ENCODE measurements around the gene SCFD2.
A peak's percentile ranks its signal among the peaks of the same experiment; 100 is the strongest.
"Not testable (repeated sequence)": the region's sequence is repeated elsewhere in the genome, so short reads cannot be mapped to it uniquely, and the experiment has no call there.

SCFD2 gene

GRCh38 chr4:52853351-52853750 is 512.5 kb downstream of the SCFD2 start:
- DNase-seq (ENCODE audit: low read depth): peak; percentile 49

- DNase-seq (ENCODE audit: low read depth): no peak
Measured at GRCh38 chr4:52852711-52853110, 513.1 kb downstream of the SCFD2 start.

- DNase-seq (ENCODE audit: low read depth): no peak
Measured at GRCh38 chr4:52852041-52852440, 513.8 kb downstream of the SCFD2 start.

- peak; percentile 18 for DNase-seq (ENCODE audit: low read depth)
Measured at GRCh38 chr4:52850406-52851124, 515.3 kb downstream of the SCFD2 start.

- DNase-seq (ENCODE audit: low read depth): no peak
Measured at GRCh38 chr4:52848254-52848653, 517.6 kb downstream of the SCFD2 start.

- no peak for DNase-seq (ENCODE audit: low read depth)
Measured at GRCh38 chr4:52846502-52846901, 519.4 kb downstream of the SCFD2 start.

- DNase-seq (ENCODE audit: low read depth): no peak
Measured at GRCh38 chr4:52844596-52844995, 521.3 kb downstream of the SCFD2 start.

- no peak for DNase-seq (ENCODE audit: low read depth)
Measured at GRCh38 chr4:52843958-52844357, 521.9 kb downstream of the SCFD2 start.

- peak; percentile 58 for DNase-seq (ENCODE audit: low read depth)
Measured at GRCh38 chr4:52843351-52843750, 522.5 kb downstream of the SCFD2 start.

GRCh38 chr4:52842792-52843191 is 523.1 kb downstream of the SCFD2 start:
- no peak for DNase-seq (ENCODE audit: low read depth)

- peak; percentile 39 for DNase-seq (ENCODE audit: low read depth)
Measured at GRCh38 chr4:52841682-52842456, 524.0 kb downstream of the SCFD2 start.

- DNase-seq (ENCODE audit: low read depth): no peak
Measured at GRCh38 chr4:52840531-52841370, 525.1 kb downstream of the SCFD2 start.

GRCh38 chr4:52838729-52839586 is 526.9 kb downstream of the SCFD2 start:
- DNase-seq (ENCODE audit: low read depth): no peak

GRCh38 chr4:52837716-52838558 is 527.9 kb downstream of the SCFD2 start:
- peak; percentile 52 for DNase-seq (ENCODE audit: low read depth)

- DNase-seq (ENCODE audit: low read depth): peak; percentile 27
Measured at GRCh38 chr4:52836678-52837077, 529.2 kb downstream of the SCFD2 start.

- DNase-seq (ENCODE audit: low read depth): no peak
Measured at GRCh38 chr4:52836120-52836519, 529.7 kb downstream of the SCFD2 start.

- not testable (repeated sequence) for DNase-seq (ENCODE audit: low read depth)
Measured at GRCh38 chr4:52834641-52835456, 531.0 kb downstream of the SCFD2 start.

- DNase-seq (ENCODE audit: low read depth): peak; percentile 23
Measured at GRCh38 chr4:52833941-52834525, 531.8 kb downstream of the SCFD2 start.

- no peak for DNase-seq (ENCODE audit: low read depth)
Measured at GRCh38 chr4:52825460-52826090, 540.3 kb downstream of the SCFD2 start.
